Neural progenitor cell (in vitro differentiated cells): Measurements from ENCODE around the gene LRRC19.
A peak's percentile ranks its signal among the peaks of the same experiment; 100 is the strongest.

ENCODE experiments used
- CTCF ChIP-seq: fragments of 200-600 bp; sonication (generic); IDR thresholded peaks from 2 replicates; pipeline ENCODE4 v1.5.1; 2017; ENCODE audit warnings: antibody characterized with exemption, mild to moderate bottlenecking
- EZH2 ChIP-seq: fragments of 200-600 bp; sonication (generic); IDR thresholded peaks from 2 replicates; pipeline ENCODE4 v1.6.1; 2017; ENCODE audit warnings: antibody characterized with exemption, mild to moderate bottlenecking, moderate library complexity
- EZH2phosphoT487 ChIP-seq: fragments of 200-600 bp; sonication (generic); IDR thresholded peaks from 2 replicates; pipeline ENCODE4 v1.6.1; 2017; ENCODE audit warnings: antibody characterized with exemption

- TF ChIP-seq EZH2 (no peak), CTCF (peak; percentile 80), EZH2phosphoT487 (no peak)
Measured at GRCh38 chr9:27033815-27034403, 28.4 kb upstream of the LRRC19 start.
